Left ventricle myocardium inferior (tissue), 1 donor: ENCODE results near the gene FCN2. TPM values are rescaled to one million over a fixed set of nuclear protein-coding genes. Genes with fewer than 3 reads are reported as not detected.

ENCODE experiments used
- DNase-seq: peaks from one replicate; pipeline ENCODE4 v3.0.0-alpha.2; 2020
- H3K27ac ChIP-seq: fragments of 200-600 bp; replicated peaks from 2 replicates; pipeline ENCODE4 v1.8.0; 2021
- H3K27me3 ChIP-seq: fragments of 200-600 bp; 2 replicates; pipeline ENCODE4 v1.8.0; 2021; ENCODE audit warnings: low read depth
- H3K36me3 ChIP-seq: fragments of 200-600 bp; 2 replicates; pipeline ENCODE4 v1.8.0; 2021
- H3K4me1 ChIP-seq: fragments of 200-600 bp; 2 replicates; pipeline ENCODE4 v1.8.0; 2021
- H3K4me3 ChIP-seq: fragments of 200-600 bp; 2 replicates; pipeline ENCODE4 v1.8.0; 2021; ENCODE audit warnings: mild to moderate bottlenecking, moderate library complexity
- H3K9me3 ChIP-seq: fragments of 200-600 bp; replicated peaks from 2 replicates; pipeline ENCODE4 v1.8.0; 2021
- intact Hi-C: fragments of 100-400 bp; cut with micrococcal nuclease; formaldehyde crosslinking; loops from one replicate; pipeline ENCODE4 v1.11.0; 2022
- total RNA-seq: library from RNA; stranded (reverse); fragmentation: NEBNext Ultra II Directional; extraction: Animal tissue kit (Norgen Biotek cat#: 25700); gene quantifications from one replicate; pipeline ENCODE4 v1.2.1, GENCODE V29; 2021
- TF ChIP-seq, protein P1 (sequence below): fragments of 200-600 bp; IDR thresholded peaks from 2 replicates; pipeline ENCODE4 v1.8.0; 2021; ENCODE audit warnings: antibody characterized with exemption, mild to moderate bottlenecking, borderline replicate concordance
- donor health status: DM: no; HTN: yes; CAD: no; lungs with severe emphysema.

Gene FCN2
- total RNA-seq, 1 donor from 2014 or later: not detected

DNA sequence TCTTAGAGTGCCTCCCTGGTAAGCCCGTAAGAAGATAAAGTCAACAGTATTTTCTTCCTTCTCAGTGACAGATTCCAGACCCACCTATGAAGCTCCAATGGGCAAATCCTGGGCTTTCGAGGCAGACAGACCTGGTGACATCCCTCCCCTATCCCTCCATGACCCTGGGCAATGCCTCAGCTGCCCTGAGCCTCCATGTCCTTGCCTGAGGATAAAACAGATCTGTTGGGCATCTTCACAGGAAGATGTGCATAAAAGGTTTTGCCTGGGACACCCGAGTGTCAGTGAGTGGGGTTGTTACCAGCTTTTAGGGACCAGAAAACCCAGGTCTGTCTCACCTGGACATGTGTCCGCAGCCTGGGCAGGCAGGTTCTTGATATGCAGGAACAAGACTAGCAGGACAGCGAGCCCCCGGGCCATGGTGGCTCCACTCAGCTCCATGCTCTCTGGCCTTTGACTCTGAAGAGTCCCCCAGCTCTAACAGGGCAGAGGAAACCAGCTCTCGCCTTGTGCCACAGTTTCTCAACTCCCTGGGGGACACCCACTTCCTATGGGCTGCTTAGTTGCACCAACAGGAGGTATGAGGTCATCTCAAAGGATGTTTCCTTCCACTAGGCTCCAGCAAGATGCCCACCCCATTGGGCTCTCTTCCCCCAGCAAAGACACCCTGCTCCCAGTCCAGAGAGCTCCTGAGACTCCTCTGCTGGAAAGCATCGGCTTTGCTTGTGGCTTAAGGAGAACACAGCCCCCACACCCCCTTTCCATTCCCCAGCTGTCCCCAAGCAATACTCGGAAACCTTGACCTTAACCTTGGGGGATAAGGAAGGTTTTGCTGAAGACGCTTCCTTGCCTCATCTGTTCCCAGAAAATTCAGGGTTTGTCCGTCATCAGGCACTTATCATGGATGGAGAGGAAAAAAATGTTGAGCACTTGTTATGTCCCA is 37.1 kb downstream of the FCN2 start, which contains the start of gene FCN1:
TSS of gene FCN1 (minus strand) at position 482 of the 943 bp plus-strand sequence. CDS start at position 441, 41 bp downstream.
- Histone ChIP-seq H3K36me3 (no peaks in the 10 kb centered on the region), H3K4me3 (no peak within 1 kb of the TSS), H3K9me3 (peaks cover 22% of the 10 kb centered on the region), H3K27ac (no peak within 1 kb of the TSS), H3K27me3 (peaks cover 48% of the 10 kb centered on the region), H3K4me1 (no peaks in the 10 kb centered on the region)
- no peak for DNase-seq
- TF ChIP-seq, protein P1, sequence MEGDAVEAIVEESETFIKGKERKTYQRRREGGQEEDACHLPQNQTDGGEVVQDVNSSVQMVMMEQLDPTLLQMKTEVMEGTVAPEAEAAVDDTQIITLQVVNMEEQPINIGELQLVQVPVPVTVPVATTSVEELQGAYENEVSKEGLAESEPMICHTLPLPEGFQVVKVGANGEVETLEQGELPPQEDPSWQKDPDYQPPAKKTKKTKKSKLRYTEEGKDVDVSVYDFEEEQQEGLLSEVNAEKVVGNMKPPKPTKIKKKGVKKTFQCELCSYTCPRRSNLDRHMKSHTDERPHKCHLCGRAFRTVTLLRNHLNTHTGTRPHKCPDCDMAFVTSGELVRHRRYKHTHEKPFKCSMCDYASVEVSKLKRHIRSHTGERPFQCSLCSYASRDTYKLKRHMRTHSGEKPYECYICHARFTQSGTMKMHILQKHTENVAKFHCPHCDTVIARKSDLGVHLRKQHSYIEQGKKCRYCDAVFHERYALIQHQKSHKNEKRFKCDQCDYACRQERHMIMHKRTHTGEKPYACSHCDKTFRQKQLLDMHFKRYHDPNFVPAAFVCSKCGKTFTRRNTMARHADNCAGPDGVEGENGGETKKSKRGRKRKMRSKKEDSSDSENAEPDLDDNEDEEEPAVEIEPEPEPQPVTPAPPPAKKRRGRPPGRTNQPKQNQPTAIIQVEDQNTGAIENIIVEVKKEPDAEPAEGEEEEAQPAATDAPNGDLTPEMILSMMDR: no peak
- intact Hi-C loops: no loop called here

DNA sequence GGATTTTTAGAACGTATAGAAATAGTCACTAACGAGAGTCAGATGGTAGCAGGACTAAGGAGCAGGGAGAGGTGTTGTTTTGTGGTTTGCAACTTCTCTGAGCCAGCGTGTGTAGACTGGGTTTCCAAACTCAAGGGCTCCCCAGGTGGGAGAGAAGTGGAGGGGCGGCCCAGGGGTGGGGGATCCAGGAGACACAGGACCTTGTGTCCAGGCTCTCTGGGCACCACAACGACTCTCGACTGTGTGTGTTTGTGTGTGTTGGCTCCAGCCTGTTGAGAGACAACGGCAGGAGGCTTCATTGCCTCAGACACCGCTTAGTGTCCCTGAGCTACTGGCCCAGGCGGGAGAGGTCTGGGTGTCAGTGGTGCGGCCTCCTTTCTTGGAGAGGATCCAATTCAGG is 38.0 kb downstream of the FCN2 start:
- H3K27ac ChIP-seq: no peak overlapping the region
- TF ChIP-seq, protein P1: no peak
- H3K36me3 ChIP-seq: no peaks in the 10 kb centered on the region
- H3K27me3 ChIP-seq: peaks cover 40% of the 10 kb centered on the region
- H3K9me3 ChIP-seq: peaks cover 22% of the 10 kb centered on the region
- intact Hi-C loops: no loop called here
- H3K4me3 ChIP-seq: no peak overlapping the region
- H3K4me1 ChIP-seq: no peaks in the 10 kb centered on the region
- no peak for DNase-seq

DNA sequence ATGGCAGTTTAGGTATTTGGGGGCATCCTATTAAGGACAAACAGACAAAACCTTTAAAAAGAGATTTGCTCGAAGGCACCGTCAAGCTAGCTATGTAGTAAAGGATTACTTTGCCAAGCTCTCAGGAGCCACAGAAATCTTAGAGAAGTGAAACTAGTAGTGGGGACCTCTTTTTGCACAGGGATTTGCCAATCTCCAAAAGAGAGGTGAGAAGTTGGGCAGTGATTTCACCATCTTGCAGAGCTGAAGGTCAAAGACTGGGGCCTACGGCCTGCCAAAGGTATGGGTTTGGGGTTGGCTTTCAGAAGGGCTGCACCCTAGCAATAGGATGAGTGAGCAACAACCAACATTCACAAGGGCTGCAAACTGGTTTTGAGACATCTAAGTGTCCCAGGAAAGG is 38.7 kb downstream of the FCN2 start:
- Histone ChIP-seq H3K36me3 (no peaks in the 10 kb centered on the region), H3K27me3 (peaks cover 35% of the 10 kb centered on the region), H3K4me3 (no peak overlapping the region), H3K9me3 (peaks cover 22% of the 10 kb centered on the region), H3K4me1 (no peaks in the 10 kb centered on the region), H3K27ac (no peak overlapping the region)
- intact Hi-C loops: no loop called here
- no peak for DNase-seq
- TF ChIP-seq, protein P1: no peak

DNA sequence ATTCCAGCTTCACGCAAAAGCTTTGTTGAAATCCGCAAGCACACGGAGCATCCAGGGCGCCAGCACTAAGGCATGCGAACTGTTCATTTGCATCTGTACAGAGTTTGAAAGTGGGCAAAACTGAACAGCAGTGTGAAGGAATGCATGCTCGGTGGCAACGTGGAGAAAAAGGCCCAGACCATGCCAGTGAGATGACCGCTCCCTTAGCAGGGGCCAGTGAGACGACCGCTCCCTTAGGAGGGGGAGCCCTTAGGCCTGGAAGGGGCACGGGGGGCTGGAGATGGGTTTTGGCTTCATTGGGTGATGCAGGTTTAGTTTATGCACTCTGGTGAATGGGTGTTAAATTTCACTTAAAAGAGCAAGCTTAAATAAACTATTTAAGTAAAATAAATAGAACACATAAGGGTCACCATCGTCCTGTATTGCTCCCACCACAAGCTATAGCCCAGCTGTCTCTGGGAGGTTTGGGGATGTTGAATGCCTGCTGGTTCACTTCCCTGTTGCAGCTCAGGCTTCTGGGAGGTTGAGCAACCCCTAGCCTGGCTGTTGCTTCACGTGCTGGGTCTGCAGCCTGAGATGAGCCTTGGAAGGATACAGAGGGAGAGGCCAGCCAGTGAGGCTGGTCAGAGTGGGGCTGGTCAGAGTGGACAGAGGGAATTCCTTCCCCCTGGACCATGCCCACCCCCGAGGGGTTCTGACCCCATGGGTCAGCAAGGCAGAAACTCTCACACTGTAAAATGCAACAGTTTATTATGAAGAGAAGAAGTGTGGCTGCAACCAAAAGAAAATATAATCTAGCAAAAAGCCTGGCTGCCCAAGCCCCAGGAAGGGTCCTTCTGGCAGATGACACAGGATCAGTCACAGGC is 41.7 kb downstream of the FCN2 start:
- intact Hi-C loops: no loop called here
- no peak overlapping the region for H3K4me3 ChIP-seq
- no peaks in the 10 kb centered on the region for H3K4me1 ChIP-seq

DNA sequence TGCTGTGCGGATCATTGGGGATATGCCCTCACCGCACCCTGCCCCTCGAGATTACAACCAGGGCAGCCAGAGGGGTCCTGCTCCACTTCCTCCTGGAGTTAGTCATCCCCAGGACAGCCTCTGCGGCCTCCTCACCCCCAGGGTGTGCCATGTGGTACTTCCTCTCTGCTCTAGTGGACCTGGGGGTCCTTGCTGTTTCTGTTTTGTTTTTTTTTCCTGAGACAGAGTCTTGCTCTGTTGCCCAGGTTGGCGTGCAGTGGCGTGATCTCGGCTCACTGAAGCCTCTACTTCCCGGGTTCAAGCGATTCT is 42.3 kb downstream of the FCN2 start:
- Histone ChIP-seq H3K27ac (no peak overlapping the region), H3K4me3 (no peak overlapping the region), H3K4me1 (no peaks in the 10 kb centered on the region), H3K27me3 (no peaks in the 10 kb centered on the region), H3K36me3 (no peaks in the 10 kb centered on the region), H3K9me3 (peaks cover 22% of the 10 kb centered on the region)
- DNase-seq: no peak
- TF ChIP-seq, protein P1: no peak
- intact Hi-C loops: no loop called here

More for the DNA sequence above, 41.7 kb downstream of the FCN2 start:
- H3K9me3 ChIP-seq: peaks cover 22% of the 10 kb centered on the region
- no peaks in the 10 kb centered on the region for H3K36me3 ChIP-seq
- TF ChIP-seq, protein P1: no peak
- peak; percentile 51 for DNase-seq
- H3K27ac ChIP-seq: no peak overlapping the region
- peaks cover 5% of the 10 kb centered on the region for H3K27me3 ChIP-seq
